ENCODE data around the gene RCN2.
"Not testable (repeated sequence)": the region's sequence is repeated elsewhere in the genome, so short reads cannot be mapped to it uniquely, and the experiment has no call there.

- not testable (repeated sequence) for TF ChIP-seq CTCF (conservative IDR thresholded peaks at IDR 0.05 in 1 of 2, IDR thresholded peaks at IDR 0.05 in 1 of 2; ENCODE audit: low read depth in 1 of 2, low read length in 2 of 2); EZH2 (IDR thresholded peaks at IDR 0.05; ENCODE audit: low read length, missing control alignments)
Observed at GRCh38 chr15:76892836-76893235, 38.7 kb upstream of the RCN2 start.

Data from fibroblast of lung (primary cell).